ENCODE measurements around the gene RASGEF1C.

The RASGEF1C gene

GRCh38 chr5:180100621-180101450 lies 108.2 kb downstream of the RASGEF1C start:
- TF ChIP-seq POLR2A (IDR thresholded peaks at IDR 0.05; ENCODE audit: low read length) (no peak), GATA1 (IDR thresholded peaks at IDR 0.05; ENCODE audit: low read depth, low read length) (no peak)

GRCh38 chr5:180099733-180100611 lies 109.0 kb downstream of the RASGEF1C start:
- TF ChIP-seq GATA1 (IDR thresholded peaks at IDR 0.05; ENCODE audit: low read depth, low read length), result no peak
- TF ChIP-seq POLR2A (IDR thresholded peaks at IDR 0.05; ENCODE audit: low read length), result no peak

More at GRCh38 chr5:180100621-180101450, 108.2 kb downstream of the RASGEF1C start:
- DNase-seq, result no peak

GRCh38 chr5:180098991-180099732 lies 109.8 kb downstream of the RASGEF1C start:
- no peak for TF ChIP-seq POLR2A (IDR thresholded peaks at IDR 0.05; ENCODE audit: low read length)
- no peak for TF ChIP-seq GATA1 (IDR thresholded peaks at IDR 0.05; ENCODE audit: low read depth, low read length)
- DNase-seq, result no peak

More at GRCh38 chr5:180099733-180100611, 109.0 kb downstream of the RASGEF1C start:
- no peak for DNase-seq

GRCh38 chr5:180098526-180098925 lies 110.5 kb downstream of the RASGEF1C start:
- no peak for DNase-seq
- TF ChIP-seq GATA1 (IDR thresholded peaks at IDR 0.05; ENCODE audit: low read depth, low read length), result no peak
- no peak for TF ChIP-seq POLR2A (IDR thresholded peaks at IDR 0.05; ENCODE audit: low read length)

GRCh38 chr5:180097926-180098325 lies 111.1 kb downstream of the RASGEF1C start:
- no peak for TF ChIP-seq POLR2A (IDR thresholded peaks at IDR 0.05; ENCODE audit: low read length)
- no peak for DNase-seq

GRCh38 chr5:180097163-180097894 lies 111.7 kb downstream of the RASGEF1C start:
- no peak for TF ChIP-seq GATA1 (IDR thresholded peaks at IDR 0.05; ENCODE audit: low read depth, low read length)
- no peak for TF ChIP-seq POLR2A (IDR thresholded peaks at IDR 0.05; ENCODE audit: low read length)
- DNase-seq, result no peak

GRCh38 chr5:180096616-180097015 lies 112.4 kb downstream of the RASGEF1C start:
- no peak for TF ChIP-seq GATA1 (IDR thresholded peaks at IDR 0.05; ENCODE audit: low read depth, low read length)
- no peak for TF ChIP-seq POLR2A (IDR thresholded peaks at IDR 0.05; ENCODE audit: low read length)
- no peak for DNase-seq

- TF ChIP-seq POLR2A (IDR thresholded peaks at IDR 0.05; ENCODE audit: low read length) (no peak), GATA1 (IDR thresholded peaks at IDR 0.05; ENCODE audit: low read depth, low read length) (no peak)
- DNase-seq, result no peak
Observed at GRCh38 chr5:180095545-180095944, 113.5 kb downstream of the RASGEF1C start.

- DNase-seq, result peak; percentile 61 to 64
- TF ChIP-seq GATA1 (IDR thresholded peaks at IDR 0.05; ENCODE audit: low read depth, low read length) (no peak), POLR2A (IDR thresholded peaks at IDR 0.05; ENCODE audit: low read length) (peak; percentile 60)
Observed at GRCh38 chr5:180093651-180094382, 115.2 kb downstream of the RASGEF1C start.

GRCh38 chr5:180093241-180093640 lies 115.8 kb downstream of the RASGEF1C start:
- TF ChIP-seq POLR2A (IDR thresholded peaks at IDR 0.05; ENCODE audit: low read length) (no peak), GATA1 (IDR thresholded peaks at IDR 0.05; ENCODE audit: low read depth, low read length) (no peak)
- no peak for DNase-seq

- peak; percentile 30 for TF ChIP-seq POLR2A (IDR thresholded peaks at IDR 0.05; ENCODE audit: low read length)
- TF ChIP-seq GATA1 (IDR thresholded peaks at IDR 0.05; ENCODE audit: low read depth, low read length), result no peak
- peak; percentile 40 to 60 for DNase-seq
Observed at GRCh38 chr5:180090769-180091546, 118.1 kb downstream of the RASGEF1C start.

Measured in erythroblast (primary cell).